Natural killer cell (primary cell): ENCODE data around the gene TMEM234. TPM values are rescaled to one million over a fixed set of nuclear protein-coding genes. Genes with fewer than 3 reads are reported as not detected.

Source experiments
- ATAC-seq, 3 donors: fragments of 150-1000 bp in 2 of 3; fragments of 200-7000 bp in 1 of 3; cut with Tn5 transposase; 1 replicate in 1 of 3; 2 replicates in 2 of 3; pipeline ENCODE4 v1.10.0; 2021; ENCODE audit warnings: mild to moderate bottlenecking in 2 of 3, moderate library complexity in 2 of 3
- DNase-seq, 2 donors: peaks; one replicate each; pipeline versions ENCODE4 v3.0.0 to v3.0.0-alpha.2; 2013 to 2021; ENCODE audit warnings: mixed read lengths in 1 of 2
- H3K27ac ChIP-seq: one replicate; pipeline ENCODE4 v1.5.1; 2013; ENCODE audit warnings: mild to moderate bottlenecking, low read length
- H3K27me3 ChIP-seq: one replicate; pipeline ENCODE4 v1.6.1; 2013; ENCODE audit warnings: low read length; ENCODE audit not compliant: control insufficient read depth, insufficient read depth
- H3K36me3 ChIP-seq: one replicate; pipeline ENCODE4 v1.6.1; 2013; ENCODE audit warnings: low read length; ENCODE audit not compliant: control insufficient read depth, insufficient read depth
- H3K4me1 ChIP-seq: one replicate; pipeline ENCODE4 v1.6.1; 2013; ENCODE audit warnings: low read length; ENCODE audit not compliant: control insufficient read depth, insufficient read depth
- H3K4me3 ChIP-seq: one replicate; pipeline ENCODE4 v1.5.1; 2013; ENCODE audit warnings: low read length
- H3K9me3 ChIP-seq: one replicate; pipeline ENCODE4 v1.6.1; 2013; ENCODE audit warnings: low read length; ENCODE audit not compliant: control insufficient read depth, insufficient read depth
- H3K27ac Mint-ChIP-seq, 2 donors: one replicate each; pipeline ENCODE4 v1.8.0; 2022; ENCODE audit warnings: mild to moderate bottlenecking in 2 of 2, mixed read lengths in 2 of 2, moderate library complexity in 1 of 2
- H3K27me3 Mint-ChIP-seq, 2 donors: one replicate each; pipeline ENCODE4 v1.8.0; 2022; ENCODE audit warnings: low read depth in 2 of 2, mixed read lengths in 2 of 2
- H3K36me3 Mint-ChIP-seq: one replicate; pipeline ENCODE4 v1.8.0; 2022; ENCODE audit warnings: mixed read lengths
- H3K4me1 Mint-ChIP-seq, 2 donors: one replicate each; pipeline ENCODE4 v1.8.0; 2022; ENCODE audit warnings: mixed read lengths in 2 of 2
- H3K4me3 Mint-ChIP-seq: one replicate; pipeline ENCODE4 v1.8.0; 2022; ENCODE audit warnings: mild to moderate bottlenecking, moderate library complexity, mixed read lengths
- H3K9me3 Mint-ChIP-seq, 2 donors: one replicate each; pipeline ENCODE4 v1.8.0; 2022; ENCODE audit warnings: mixed read lengths in 2 of 2
- WGBS: methylation state at CpG from one replicate; pipeline ENCODE4 v1.1.7; 2013; ENCODE audit warnings: missing lambda C conversion rate; ENCODE audit not compliant: insufficient coverage; 5-methylcytosine and 5-hydroxymethylcytosine counted together
- intact Hi-C: fragments of 100-400 bp; cut with micrococcal nuclease; formaldehyde crosslinking; loops from one replicate; pipeline ENCODE4 v1.14.2; 2022
- total RNA-seq, 4 donors: library from RNA; stranded (reverse); fragments of 120-200 nt in 1 of 4; gene quantifications; one replicate each; pipeline versions ENCODE4 v1.2.3 to v1.2.4, GENCODE V29; 2013 to 2022
- TF ChIP-seq, protein P1 (sequence below): fragments of 200-600 bp; IDR thresholded peaks from one replicate; pipeline ENCODE4 v1.8.0; 2022; ENCODE audit warnings: antibody characterized with exemption

Gene TMEM234
- total RNA-seq, result 10 to 100 TPM; 22.2 to 27.1 (median 24.7) TPM
- total RNA-seq (2013), result 17.7 TPM

DNA sequence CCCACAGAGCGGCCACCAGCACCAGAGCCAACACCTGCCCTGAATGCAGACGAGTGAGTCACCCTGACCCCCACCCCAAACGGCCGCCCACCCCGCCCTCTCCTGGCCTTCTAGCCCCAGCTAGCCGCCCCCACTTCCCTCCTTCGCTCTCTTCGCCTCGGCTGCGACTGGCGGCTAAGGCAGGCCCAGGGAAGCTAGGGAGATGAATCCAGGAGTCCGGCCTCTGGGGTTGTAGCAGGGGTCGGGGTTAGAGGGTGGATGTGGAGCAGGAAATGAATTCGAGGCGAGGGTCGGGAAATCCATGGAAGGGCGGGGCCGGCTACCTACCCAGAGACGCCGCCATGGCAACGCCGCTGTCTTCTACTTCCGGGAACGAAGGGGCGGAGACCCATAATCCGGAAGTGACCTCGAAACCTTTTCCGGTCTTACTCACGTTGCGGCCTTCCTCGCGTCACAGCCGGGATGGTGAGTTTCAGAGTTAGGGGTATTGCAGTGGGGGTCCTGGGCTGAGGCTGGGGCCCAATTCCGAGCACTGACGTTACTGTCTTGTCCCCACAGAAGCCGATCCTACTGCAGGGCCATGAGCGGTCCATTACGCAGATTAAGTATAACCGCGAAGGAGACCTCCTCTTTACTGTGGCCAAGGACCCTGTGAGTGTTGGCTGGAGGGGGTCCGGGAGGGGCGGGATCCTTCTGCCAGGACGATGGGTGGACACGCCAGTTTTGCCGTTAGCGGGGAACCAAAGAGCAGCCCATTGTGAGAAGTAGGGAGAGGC is at the start of gene TMEM234, which contains the start of gene EIF3I:
TSS of gene TMEM234 (minus strand) at position 374 of the 776 bp plus-strand sequence. CDS start at position 343, 31 bp downstream.
TSS of gene EIF3I (plus strand) at position 428 of the 776 bp plus-strand sequence. CDS start at position 463, 35 bp downstream.
- Histone ChIP-seq H3K4me3 (peak within 1 kb of the TSS; percentile 54), H3K36me3 (peaks cover 32% of the 10 kb centered on the region), H3K9me3 (no peaks in the 10 kb centered on the region), H3K27me3 (no peaks in the 10 kb centered on the region), H3K27ac (peak within 1 kb of the TSS; percentile 82), H3K4me1 (peaks cover 30% of the 10 kb centered on the region)
- peak within 1 kb of the TSS; percentile 92 to 96 for H3K27ac Mint-ChIP-seq
- TF ChIP-seq, protein P1, sequence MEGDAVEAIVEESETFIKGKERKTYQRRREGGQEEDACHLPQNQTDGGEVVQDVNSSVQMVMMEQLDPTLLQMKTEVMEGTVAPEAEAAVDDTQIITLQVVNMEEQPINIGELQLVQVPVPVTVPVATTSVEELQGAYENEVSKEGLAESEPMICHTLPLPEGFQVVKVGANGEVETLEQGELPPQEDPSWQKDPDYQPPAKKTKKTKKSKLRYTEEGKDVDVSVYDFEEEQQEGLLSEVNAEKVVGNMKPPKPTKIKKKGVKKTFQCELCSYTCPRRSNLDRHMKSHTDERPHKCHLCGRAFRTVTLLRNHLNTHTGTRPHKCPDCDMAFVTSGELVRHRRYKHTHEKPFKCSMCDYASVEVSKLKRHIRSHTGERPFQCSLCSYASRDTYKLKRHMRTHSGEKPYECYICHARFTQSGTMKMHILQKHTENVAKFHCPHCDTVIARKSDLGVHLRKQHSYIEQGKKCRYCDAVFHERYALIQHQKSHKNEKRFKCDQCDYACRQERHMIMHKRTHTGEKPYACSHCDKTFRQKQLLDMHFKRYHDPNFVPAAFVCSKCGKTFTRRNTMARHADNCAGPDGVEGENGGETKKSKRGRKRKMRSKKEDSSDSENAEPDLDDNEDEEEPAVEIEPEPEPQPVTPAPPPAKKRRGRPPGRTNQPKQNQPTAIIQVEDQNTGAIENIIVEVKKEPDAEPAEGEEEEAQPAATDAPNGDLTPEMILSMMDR, result no peak
- intact Hi-C loops, result loop anchor here (1.0 to 5.0 kb wide), 3 partner anchors 21 to 115 kb away; partner anchors contain the start of genes MARCKSL1 and TXLNA
- H3K9me3 Mint-ChIP-seq, result no peaks in the 10 kb centered on the region
- H3K36me3 Mint-ChIP-seq, result no peaks in the 10 kb centered on the region
- under 1% methylated on average over 41 of the region's 46 CpGs for WGBS
- peak; percentile 89 to 96 (median 93) for ATAC-seq
- peak within 1 kb of the TSS; percentile 92 for H3K4me3 Mint-ChIP-seq
- DNase-seq, result peak; percentile 86 to 97
- peaks cover 20 to 29% of the 10 kb centered on the region in 2 donors for H3K4me1 Mint-ChIP-seq
- H3K27me3 Mint-ChIP-seq, result no peaks in the 10 kb centered on the region

DNA sequence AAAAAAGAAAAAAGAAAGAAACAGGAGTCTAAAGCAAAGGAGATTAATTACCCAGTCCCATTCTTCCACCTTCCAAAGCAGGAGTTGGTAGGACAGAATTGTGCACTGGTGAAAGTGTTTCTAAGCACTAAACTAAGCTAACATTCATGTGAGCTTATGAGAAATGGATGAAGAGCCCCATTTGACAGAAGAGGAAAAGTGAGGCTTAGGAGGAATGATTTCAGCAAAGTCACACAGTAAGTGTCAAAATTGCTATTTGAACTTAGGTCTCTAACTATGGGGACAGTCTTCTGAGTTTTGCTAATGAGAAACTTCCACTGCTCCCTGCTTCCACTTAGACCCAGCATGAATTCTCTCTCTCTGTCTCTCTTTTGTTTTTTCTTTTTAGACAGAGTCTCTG is 47.6 kb upstream of the TMEM234 start:
- TF ChIP-seq, protein P1, result no peak
- Mint-ChIP-seq H3K4me1 (peaks cover 48 to 65% of the 10 kb centered on the region in 2 donors), H3K9me3 (no peaks in the 10 kb centered on the region), H3K27ac (peak overlapping the region; percentile 33 to 61), H3K27me3 (no peaks in the 10 kb centered on the region), H3K36me3 (no peaks in the 10 kb centered on the region), H3K4me3 (no peak overlapping the region)
- Histone ChIP-seq H3K27me3 (no peaks in the 10 kb centered on the region), H3K27ac (no peak overlapping the region), H3K4me1 (peaks cover 70% of the 10 kb centered on the region), H3K4me3 (no peak overlapping the region), H3K9me3 (no peaks in the 10 kb centered on the region), H3K36me3 (peaks cover 11% of the 10 kb centered on the region)
- ATAC-seq (no peak), DNase-seq (no peak)
- intact Hi-C loops, result no loop called here

DNA sequence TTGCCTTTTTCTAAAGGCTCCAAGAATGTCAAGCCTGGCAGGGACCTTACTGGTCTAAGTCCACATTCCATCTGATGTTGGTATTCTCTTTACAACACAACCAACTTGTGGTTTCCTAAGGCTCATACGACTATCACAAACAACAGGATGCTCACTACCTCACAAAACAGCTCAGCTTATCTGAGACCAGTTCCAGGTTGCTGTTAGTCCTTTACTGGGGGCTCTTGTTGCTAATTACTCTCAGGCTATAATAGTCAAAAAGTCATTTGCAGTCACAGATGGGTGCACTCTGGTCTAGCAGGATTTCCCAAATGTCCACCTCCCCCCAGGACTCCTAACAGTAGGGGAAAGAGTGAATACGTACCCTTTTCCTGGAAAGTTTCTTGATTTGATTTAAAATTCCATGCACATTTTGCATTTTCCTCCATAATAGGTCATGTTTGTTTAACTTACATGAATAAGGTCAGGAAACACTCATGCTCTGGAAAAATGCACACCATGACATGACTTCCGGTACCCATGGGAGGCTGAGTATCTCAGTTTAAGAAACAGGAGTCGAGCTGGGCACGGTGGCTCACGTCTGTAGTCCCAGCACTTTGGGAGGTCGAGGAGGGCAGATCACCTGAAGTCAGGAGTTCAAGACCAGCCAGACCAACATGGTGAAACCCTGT is 44.9 kb upstream of the TMEM234 start:
- H3K9me3 Mint-ChIP-seq, result no peaks in the 10 kb centered on the region
- ATAC-seq, result peak in 1 of 3 donors; percentile 44
- intact Hi-C loops, result no loop called here
- Histone ChIP-seq H3K9me3 (no peaks in the 10 kb centered on the region), H3K4me3 (no peak overlapping the region), H3K36me3 (peaks cover 13% of the 10 kb centered on the region), H3K27ac (no peak overlapping the region), H3K4me1 (peaks cover 60% of the 10 kb centered on the region), H3K27me3 (no peaks in the 10 kb centered on the region)
- peak overlapping the region; percentile 76 for H3K4me3 Mint-ChIP-seq
- H3K27me3 Mint-ChIP-seq, result no peaks in the 10 kb centered on the region
- no peaks in the 10 kb centered on the region for H3K36me3 Mint-ChIP-seq
- peak in 1 of 2 donors; percentile 61 for DNase-seq
- TF ChIP-seq, protein P1, result no peak
- peaks cover 32 to 48% of the 10 kb centered on the region in 2 donors for H3K4me1 Mint-ChIP-seq
- peak overlapping the region; percentile 82 to 83 for H3K27ac Mint-ChIP-seq
- WGBS, result 76% methylated on average over 6 of the region's 7 CpGs
